PC-3 (cell line): ENCODE results near the gene NOL4L.

Source experiments
- CTCF ChIP-seq: fragments of 300-600 bp; sonication (generic); conservative IDR thresholded peaks from 2 replicates; pipeline ENCODE4 v1.5.1; 2017; ENCODE audit warnings: antibody characterized with exemption, low read depth, mild to moderate bottlenecking, low read length
- EZH2 ChIP-seq: fragments of 300-600 bp; sonication (generic); IDR thresholded peaks from one replicate; pipeline ENCODE4 v1.6.1; 2017; ENCODE audit warnings: antibody characterized with exemption, mild to moderate bottlenecking, low read length; ENCODE audit not compliant: unreplicated experiment

DNA sequence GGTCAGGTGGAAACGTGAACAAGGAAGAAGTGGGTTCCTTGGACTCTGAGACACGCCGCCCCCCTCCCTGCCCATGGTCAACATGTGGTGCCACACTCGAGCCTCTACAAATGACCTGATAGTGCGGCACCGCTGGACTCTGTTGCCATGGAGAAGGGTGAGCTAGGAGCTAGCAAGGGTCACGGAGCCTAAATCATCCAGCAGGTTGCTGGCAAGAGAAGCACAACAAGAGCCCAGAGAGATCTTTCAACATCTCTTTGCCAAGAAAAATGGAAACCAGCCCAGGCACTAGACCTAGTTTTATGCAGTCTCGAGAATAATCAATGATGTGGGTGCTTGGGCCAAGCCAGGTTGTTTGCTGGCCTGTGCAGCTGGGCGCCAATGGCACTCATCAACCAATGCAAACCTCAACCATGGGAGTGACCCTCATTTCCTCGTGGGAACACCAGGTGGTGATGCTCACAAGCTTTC is 69.5 kb downstream of the NOL4L start:
- no peak for TF ChIP-seq CTCF
- TF ChIP-seq EZH2 = no peak
